Measurements from ENCODE around the gene KPNA3.

- TF ChIP-seq CTCF (IDR thresholded peaks at IDR 0.05; ENCODE audit: insufficient read depth, low read length): no peak
- TF ChIP-seq GABPA (IDR thresholded peaks at IDR 0.05; ENCODE audit: low read depth): no peak
- no peak for TF ChIP-seq POLR2AphosphoS5 (IDR thresholded peaks at IDR 0.05; ENCODE audit: low read depth)
- no peak for TF ChIP-seq REST (IDR thresholded peaks at IDR 0.05; ENCODE audit: insufficient replicate concordance, low read depth)
These were observed 6.0 kb downstream of the KPNA3 start for GRCh38 chr13:49786401-49787008.
